ENCODE data around the gene PCK2. TPM values are rescaled to one million over a fixed set of nuclear protein-coding genes. Genes with fewer than 3 reads are reported as not detected.
A peak's percentile ranks its signal among the peaks of the same experiment; 100 is the strongest.

Gene PCK2
- total and polyA plus RNA-seq, 2 of the 13 experiments (the other 11 are each of a cell fraction or from before 2014, with no cell fraction given) = 129 to 272 TPM

DNA sequence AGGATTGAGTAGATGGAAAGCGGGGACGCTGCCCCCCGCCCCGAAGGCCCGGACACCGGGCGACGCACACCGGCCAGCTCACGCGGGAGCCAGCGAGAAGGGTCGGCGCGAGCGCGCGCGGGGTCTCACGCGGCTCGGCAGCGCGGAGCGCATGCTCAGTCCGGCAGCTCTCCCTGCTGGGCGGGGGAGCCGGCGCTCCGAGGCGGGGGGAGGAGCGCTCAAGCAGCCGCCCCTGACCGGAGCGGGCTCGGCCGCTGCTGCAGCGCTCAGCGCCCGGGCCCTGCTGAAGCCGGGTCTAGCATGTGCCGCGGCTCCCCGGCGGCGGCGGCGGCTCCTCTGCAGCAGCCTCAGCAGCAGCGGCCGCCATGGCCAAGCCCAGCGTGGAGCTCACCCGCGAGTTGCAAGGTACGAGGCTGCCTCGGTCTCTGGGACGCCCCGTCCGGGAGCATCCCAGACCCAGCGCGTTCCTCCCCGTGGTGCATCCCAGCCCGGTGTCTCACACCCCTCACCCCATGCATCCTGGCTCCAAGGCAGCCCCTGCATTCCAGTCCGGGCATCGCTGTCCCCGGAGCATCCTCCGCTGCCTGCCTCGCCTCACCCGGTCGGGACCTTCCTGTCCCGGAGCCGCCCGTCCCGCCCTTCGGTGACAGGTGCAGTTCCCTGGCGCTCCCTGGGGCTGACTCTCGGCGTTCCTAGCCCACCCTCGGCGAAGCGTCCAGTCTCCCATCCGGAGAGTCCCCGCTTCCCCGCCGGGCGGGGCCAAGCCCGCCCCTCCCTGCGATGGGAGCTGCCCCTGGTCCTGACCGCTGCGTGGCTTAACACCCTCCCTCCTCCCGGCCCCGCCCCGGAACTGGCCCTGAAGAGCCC lies 42.1 kb upstream of the PCK2 start, which contains the start of gene CARMIL3 (continued):
- TF ChIP-seq GTF2F1 (IDR thresholded peaks at IDR 0.05; ENCODE audit: low read length) = no peak
- TF ChIP-seq JUND (CRISPR knock-in tag; IDR thresholded peaks at IDR 0.05) = no peak
- TF ChIP-seq, protein P1, sequence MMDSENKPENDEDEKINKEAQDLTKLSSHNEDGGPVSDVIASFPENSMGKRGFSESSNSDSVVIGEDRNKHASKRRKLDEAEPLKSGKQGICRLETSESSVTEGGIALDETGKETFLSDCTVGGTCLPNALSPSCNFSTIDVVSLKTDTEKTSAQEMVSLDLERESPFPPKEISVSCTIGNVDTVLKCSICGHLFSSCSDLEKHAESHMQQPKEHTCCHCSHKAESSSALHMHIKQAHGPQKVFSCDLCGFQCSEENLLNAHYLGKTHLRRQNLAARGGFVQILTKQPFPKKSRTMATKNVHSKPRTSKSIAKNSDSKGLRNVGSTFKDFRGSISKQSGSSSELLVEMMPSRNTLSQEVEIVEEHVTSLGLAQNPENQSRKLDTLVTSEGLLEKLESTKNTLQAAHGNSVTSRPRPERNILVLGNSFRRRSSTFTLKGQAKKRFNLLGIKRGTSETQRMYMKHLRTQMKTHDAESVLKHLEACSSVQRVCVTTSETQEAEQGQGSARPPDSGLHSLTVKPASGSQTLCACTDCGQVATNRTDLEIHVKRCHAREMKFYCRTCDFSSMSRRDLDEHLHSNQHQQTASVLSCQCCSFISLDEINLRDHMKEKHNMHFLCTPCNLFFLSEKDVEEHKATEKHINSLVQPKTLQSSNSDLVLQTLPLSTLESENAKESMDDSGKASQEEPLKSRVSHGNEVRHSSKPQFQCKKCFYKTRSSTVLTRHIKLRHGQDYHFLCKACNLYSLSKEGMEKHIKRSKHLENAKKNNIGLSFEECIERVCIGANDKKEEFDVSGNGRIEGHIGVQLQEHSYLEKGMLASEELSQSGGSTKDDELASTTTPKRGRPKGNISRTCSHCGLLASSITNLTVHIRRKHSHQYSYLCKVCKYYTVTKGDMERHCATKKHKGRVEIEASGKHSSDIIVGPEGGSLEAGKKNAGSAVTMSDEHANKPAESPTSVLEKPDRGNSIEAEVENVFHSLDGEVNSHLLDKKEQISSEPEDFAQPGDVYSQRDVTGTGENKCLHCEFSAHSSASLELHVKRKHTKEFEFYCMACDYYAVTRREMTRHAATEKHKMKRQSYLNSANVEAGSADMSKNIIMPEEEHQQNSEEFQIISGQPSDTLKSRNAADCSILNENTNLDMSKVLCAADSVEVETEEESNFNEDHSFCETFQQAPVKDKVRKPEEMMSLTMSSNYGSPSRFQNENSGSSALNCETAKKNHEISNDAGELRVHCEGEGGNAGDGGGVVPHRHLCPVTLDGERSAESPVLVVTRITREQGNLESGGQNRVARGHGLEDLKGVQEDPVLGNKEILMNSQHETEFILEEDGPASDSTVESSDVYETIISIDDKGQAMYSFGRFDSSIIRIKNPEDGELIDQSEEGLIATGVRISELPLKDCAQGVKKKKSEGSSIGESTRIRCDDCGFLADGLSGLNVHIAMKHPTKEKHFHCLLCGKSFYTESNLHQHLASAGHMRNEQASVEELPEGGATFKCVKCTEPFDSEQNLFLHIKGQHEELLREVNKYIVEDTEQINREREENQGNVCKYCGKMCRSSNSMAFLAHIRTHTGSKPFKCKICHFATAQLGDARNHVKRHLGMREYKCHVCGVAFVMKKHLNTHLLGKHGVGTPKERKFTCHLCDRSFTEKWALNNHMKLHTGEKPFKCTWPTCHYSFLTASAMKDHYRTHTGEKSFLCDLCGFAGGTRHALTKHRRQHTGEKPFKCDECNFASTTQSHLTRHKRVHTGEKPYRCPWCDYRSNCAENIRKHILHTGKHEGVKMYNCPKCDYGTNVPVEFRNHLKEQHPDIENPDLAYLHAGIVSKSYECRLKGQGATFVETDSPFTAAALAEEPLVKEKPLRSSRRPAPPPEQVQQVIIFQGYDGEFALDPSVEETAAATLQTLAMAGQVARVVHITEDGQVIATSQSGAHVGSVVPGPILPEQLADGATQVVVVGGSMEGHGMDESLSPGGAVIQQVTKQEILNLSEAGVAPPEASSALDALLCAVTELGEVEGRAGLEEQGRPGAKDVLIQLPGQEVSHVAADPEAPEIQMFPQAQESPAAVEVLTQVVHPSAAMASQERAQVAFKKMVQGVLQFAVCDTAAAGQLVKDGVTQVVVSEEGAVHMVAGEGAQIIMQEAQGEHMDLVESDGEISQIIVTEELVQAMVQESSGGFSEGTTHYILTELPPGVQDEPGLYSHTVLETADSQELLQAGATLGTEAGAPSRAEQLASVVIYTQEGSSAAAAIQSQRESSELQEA (CRISPR knock-in tag; IDR thresholded peaks at IDR 0.05; ENCODE audit: not compliant biosample characterization) = peak; percentile 82
- TF ChIP-seq, protein P2, sequence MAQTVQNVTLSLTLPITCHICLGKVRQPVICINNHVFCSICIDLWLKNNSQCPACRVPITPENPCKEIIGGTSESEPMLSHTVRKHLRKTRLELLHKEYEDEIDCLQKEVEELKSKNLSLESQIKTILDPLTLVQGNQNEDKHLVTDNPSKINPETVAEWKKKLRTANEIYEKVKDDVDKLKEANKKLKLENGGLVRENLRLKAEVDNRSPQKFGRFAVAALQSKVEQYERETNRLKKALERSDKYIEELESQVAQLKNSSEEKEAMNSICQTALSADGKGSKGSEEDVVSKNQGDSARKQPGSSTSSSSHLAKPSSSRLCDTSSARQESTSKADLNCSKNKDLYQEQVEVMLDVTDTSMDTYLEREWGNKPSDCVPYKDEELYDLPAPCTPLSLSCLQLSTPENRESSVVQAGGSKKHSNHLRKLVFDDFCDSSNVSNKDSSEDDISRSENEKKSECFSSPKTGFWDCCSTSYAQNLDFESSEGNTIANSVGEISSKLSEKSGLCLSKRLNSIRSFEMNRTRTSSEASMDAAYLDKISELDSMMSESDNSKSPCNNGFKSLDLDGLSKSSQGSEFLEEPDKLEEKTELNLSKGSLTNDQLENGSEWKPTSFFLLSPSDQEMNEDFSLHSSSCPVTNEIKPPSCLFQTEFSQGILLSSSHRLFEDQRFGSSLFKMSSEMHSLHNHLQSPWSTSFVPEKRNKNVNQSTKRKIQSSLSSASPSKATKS (CRISPR knock-in tag; IDR thresholded peaks at IDR 0.05) = no peak
- TF ChIP-seq, protein P3, sequence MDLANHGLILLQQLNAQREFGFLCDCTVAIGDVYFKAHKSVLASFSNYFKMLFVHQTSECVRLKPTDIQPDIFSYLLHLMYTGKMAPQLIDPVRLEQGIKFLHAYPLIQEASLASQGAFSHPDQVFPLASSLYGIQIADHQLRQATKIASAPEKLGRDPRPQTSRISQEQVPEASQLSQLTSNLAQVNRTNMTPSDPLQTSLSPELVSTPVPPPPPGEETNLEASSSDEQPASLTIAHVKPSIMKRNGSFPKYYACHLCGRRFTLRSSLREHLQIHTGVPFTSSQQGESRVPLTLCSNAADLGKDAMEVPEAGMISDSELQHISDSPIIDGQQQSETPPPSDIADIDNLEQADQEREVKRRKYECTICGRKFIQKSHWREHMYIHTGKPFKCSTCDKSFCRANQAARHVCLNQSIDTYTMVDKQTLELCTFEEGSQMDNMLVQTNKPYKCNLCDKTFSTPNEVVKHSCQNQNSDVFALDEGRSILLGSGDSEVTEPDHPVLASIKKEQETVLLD (CRISPR knock-in tag; IDR thresholded peaks at IDR 0.05; ENCODE audit: low read depth) = peak; percentile 19; the same call in 1 of the 2 replicates
- peak; percentile 65; the same call in 1 of the 2 replicates for TF ChIP-seq PITX1 (CRISPR knock-in tag; IDR thresholded peaks at IDR 0.05)
- TF ChIP-seq, protein P4, sequence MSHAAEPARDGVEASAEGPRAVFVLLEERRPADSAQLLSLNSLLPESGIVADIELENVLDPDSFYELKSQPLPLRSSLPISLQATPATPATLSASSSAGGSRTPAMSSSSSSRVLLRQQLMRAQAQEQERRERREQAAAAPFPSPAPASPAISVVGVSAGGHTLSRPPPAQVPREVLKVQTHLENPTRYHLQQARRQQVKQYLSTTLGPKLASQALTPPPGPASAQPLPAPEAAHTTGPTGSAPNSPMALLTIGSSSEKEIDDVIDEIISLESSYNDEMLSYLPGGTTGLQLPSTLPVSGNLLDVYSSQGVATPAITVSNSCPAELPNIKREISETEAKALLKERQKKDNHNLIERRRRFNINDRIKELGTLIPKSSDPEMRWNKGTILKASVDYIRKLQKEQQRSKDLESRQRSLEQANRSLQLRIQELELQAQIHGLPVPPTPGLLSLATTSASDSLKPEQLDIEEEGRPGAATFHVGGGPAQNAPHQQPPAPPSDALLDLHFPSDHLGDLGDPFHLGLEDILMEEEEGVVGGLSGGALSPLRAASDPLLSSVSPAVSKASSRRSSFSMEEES (CRISPR knock-in tag; IDR thresholded peaks at IDR 0.05) = peak; percentile 76
- TF ChIP-seq, protein P5, sequence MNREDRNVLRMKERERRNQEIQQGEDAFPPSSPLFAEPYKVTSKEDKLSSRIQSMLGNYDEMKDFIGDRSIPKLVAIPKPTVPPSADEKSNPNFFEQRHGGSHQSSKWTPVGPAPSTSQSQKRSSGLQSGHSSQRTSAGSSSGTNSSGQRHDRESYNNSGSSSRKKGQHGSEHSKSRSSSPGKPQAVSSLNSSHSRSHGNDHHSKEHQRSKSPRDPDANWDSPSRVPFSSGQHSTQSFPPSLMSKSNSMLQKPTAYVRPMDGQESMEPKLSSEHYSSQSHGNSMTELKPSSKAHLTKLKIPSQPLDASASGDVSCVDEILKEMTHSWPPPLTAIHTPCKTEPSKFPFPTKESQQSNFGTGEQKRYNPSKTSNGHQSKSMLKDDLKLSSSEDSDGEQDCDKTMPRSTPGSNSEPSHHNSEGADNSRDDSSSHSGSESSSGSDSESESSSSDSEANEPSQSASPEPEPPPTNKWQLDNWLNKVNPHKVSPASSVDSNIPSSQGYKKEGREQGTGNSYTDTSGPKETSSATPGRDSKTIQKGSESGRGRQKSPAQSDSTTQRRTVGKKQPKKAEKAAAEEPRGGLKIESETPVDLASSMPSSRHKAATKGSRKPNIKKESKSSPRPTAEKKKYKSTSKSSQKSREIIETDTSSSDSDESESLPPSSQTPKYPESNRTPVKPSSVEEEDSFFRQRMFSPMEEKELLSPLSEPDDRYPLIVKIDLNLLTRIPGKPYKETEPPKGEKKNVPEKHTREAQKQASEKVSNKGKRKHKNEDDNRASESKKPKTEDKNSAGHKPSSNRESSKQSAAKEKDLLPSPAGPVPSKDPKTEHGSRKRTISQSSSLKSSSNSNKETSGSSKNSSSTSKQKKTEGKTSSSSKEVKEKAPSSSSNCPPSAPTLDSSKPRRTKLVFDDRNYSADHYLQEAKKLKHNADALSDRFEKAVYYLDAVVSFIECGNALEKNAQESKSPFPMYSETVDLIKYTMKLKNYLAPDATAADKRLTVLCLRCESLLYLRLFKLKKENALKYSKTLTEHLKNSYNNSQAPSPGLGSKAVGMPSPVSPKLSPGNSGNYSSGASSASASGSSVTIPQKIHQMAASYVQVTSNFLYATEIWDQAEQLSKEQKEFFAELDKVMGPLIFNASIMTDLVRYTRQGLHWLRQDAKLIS (CRISPR knock-in tag; IDR thresholded peaks at IDR 0.05) = no peak; the same call in 1 of the 2 replicates
- no peak for TF ChIP-seq NBN (conservative IDR thresholded peaks at IDR 0.05)
- peak; percentile 66 for TF ChIP-seq ZNF563 (CRISPR knock-in tag; IDR thresholded peaks at IDR 0.05)
